Measurements from ENCODE around the gene CTNNA2. TPM values are rescaled to one million over a fixed set of nuclear protein-coding genes. Genes with fewer than 3 reads are reported as not detected.

CTNNA2 gene
- total RNA-seq, 1 donor from 2014 or later, result not detected

DNA sequence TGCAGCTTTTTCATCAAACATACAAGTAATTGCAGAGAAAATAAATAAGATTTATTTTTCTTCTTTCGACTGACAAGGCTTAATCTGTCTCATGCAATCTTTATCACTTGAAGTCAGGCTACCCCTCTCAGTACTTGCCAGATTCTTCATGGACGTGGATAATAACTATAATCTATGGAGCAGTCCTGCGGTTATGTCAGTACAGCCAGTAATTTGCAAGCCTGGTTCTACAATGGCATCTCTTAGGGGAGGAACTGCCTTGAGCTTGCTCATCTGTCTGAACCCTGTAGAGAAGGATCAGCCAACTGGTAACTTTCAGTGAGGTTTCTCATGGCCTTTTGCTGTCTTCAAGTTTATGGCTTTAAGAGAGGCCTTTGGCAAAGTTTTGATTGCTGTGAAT is 827.2 kb downstream of the CTNNA2 start:
- intact Hi-C loops (cut with DNase I), result no loop called here
- Histone ChIP-seq H3K36me3 (no peaks in the 10 kb centered on the region), H3K9me3 (no peaks in the 10 kb centered on the region), H3K27me3 (no peaks in the 10 kb centered on the region), H3K27ac (no peak overlapping the region), H3K4me1 (no peaks in the 10 kb centered on the region), H3K4me3 (no peak overlapping the region)
- DNase-seq (no peak), ATAC-seq (no peak)
- TF ChIP-seq, protein P1, sequence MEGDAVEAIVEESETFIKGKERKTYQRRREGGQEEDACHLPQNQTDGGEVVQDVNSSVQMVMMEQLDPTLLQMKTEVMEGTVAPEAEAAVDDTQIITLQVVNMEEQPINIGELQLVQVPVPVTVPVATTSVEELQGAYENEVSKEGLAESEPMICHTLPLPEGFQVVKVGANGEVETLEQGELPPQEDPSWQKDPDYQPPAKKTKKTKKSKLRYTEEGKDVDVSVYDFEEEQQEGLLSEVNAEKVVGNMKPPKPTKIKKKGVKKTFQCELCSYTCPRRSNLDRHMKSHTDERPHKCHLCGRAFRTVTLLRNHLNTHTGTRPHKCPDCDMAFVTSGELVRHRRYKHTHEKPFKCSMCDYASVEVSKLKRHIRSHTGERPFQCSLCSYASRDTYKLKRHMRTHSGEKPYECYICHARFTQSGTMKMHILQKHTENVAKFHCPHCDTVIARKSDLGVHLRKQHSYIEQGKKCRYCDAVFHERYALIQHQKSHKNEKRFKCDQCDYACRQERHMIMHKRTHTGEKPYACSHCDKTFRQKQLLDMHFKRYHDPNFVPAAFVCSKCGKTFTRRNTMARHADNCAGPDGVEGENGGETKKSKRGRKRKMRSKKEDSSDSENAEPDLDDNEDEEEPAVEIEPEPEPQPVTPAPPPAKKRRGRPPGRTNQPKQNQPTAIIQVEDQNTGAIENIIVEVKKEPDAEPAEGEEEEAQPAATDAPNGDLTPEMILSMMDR (IDR thresholded peaks at IDR 0.05), result no peak

DNA sequence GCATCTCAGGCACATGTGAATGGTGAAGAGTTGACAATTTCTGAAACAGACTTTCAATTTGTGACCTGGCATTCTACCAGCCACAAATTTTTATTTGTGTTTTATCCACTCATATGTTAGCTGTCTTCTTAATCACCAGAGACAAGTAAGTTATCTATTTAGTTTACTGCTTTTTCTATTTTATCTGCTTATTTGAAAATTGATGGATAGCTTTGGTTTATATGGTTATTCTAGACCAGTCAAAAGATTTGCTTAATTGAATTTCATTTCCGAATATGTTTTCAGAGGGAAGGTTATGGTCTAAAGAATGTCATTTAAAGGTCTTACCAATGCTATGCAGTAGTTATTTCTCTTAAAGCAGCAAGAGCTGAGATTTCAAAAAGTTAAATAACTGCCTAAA is 835.2 kb downstream of the CTNNA2 start:
- intact Hi-C loops (cut with DNase I), result no loop called here
- Histone ChIP-seq H3K4me3 (no peak overlapping the region), H3K27ac (no peak overlapping the region), H3K9me3 (no peaks in the 10 kb centered on the region), H3K36me3 (no peaks in the 10 kb centered on the region), H3K4me1 (no peaks in the 10 kb centered on the region), H3K27me3 (no peaks in the 10 kb centered on the region)
- DNase-seq, result no peak
- no peak for ATAC-seq
- TF ChIP-seq, protein P1 (IDR thresholded peaks at IDR 0.05), result no peak

DNA sequence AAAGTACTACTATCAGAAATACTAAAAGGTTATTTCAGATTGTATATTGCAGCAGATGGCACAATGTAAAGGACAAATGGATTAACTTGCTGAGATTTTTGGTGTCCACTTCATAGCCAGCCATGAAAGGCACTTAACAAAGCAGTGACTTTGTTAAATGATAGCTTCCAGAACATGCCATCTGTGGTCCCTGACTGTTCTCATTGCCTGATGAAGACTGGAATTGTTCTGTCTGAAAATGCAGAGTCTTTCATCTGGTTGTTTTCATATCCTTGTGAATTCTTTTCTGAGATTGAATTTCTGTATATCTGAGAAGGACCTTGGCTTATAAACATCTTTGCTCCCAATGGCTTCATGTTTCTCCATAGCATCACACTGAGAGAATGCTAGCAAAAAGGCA is 836.1 kb downstream of the CTNNA2 start:
- Histone ChIP-seq H3K9me3 (no peaks in the 10 kb centered on the region), H3K27me3 (no peaks in the 10 kb centered on the region), H3K4me3 (no peak overlapping the region), H3K27ac (no peak overlapping the region), H3K36me3 (no peaks in the 10 kb centered on the region), H3K4me1 (no peaks in the 10 kb centered on the region)
- DNase-seq (no peak), ATAC-seq (no peak)
- intact Hi-C loops (cut with DNase I), result no loop called here
- TF ChIP-seq, protein P1 (IDR thresholded peaks at IDR 0.05), result no peak

- Histone ChIP-seq H3K27ac (no peak overlapping the region), H3K27me3 (no peaks in the 10 kb centered on the region), H3K36me3 (no peaks in the 10 kb centered on the region), H3K9me3 (no peaks in the 10 kb centered on the region), H3K4me1 (no peaks in the 10 kb centered on the region), H3K4me3 (no peak overlapping the region)
- no peak for ATAC-seq
- intact Hi-C loops (cut with DNase I), result no loop called here
- DNase-seq, result no peak
- TF ChIP-seq, protein P1 (IDR thresholded peaks at IDR 0.05), result no peak
Observed at GRCh38 chr2:80351231-80351630, 838.4 kb downstream of the CTNNA2 start.

DNA sequence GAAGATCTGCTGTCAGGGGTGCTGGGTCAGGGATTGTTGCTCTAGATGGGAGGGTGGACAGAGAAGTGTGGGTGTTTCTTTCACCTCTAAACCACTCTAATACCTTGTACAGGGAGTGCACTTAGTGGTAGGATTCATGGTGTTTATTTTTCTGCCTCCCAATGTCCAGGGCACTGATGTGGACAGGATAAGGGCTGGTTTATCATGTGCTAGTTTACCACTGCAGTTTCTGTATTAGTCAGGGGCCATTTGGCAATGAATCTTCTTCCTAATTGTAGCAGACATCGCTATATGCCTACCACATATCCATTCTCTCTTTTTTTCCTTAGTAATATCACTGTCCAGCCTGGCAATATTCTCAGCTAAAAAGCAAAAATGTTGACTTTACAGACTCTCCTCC is 842.0 kb downstream of the CTNNA2 start:
- Histone ChIP-seq H3K27me3 (no peaks in the 10 kb centered on the region), H3K27ac (no peak overlapping the region), H3K4me3 (no peak overlapping the region), H3K36me3 (no peaks in the 10 kb centered on the region), H3K9me3 (no peaks in the 10 kb centered on the region), H3K4me1 (no peaks in the 10 kb centered on the region)
- DNase-seq (no peak), ATAC-seq (no peak)
- intact Hi-C loops (cut with DNase I), result no loop called here
- TF ChIP-seq, protein P1 (IDR thresholded peaks at IDR 0.05), result no peak

DNA sequence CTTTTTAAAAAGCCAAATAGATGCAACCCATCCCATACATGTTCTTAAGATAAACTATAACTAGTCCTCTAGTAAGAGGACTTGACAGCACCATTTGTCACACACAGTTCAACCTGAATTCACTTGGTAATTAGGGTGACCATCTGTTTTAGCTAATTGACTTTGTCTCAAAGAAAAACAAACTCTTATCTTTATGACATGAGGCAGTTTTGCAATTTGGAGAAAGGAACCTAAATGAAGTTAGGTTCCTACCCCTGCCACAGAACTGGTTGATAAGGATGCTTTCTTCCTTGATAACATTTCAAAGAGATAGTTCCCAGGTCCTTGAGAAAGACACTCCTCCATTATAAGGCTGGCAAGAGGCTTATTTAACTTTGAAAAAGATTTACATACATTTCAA is 849.1 kb downstream of the CTNNA2 start:
- ATAC-seq (no peak), DNase-seq (no peak)
- no peak overlapping the region for H3K4me3 ChIP-seq
- H3K27ac ChIP-seq, result no peak overlapping the region
- no peaks in the 10 kb centered on the region for H3K36me3 ChIP-seq
- TF ChIP-seq, protein P1 (IDR thresholded peaks at IDR 0.05), result no peak
- no peaks in the 10 kb centered on the region for H3K9me3 ChIP-seq
- no peaks in the 10 kb centered on the region for H3K27me3 ChIP-seq
- no peaks in the 10 kb centered on the region for H3K4me1 ChIP-seq
- intact Hi-C loops (cut with DNase I), result no loop called here

All from upper lobe of right lung (tissue), 1 donor.